Esophagus squamous epithelium (tissue), 5 donors: ENCODE measurements around the gene LIG3. TPM values are rescaled to one million over a fixed set of nuclear protein-coding genes. Genes with fewer than 3 reads are reported as not detected.
"Not testable (repeated sequence)": the region's sequence is repeated elsewhere in the genome, so short reads cannot be mapped to it uniquely, and the experiment has no call there.

Experiments used
- DNase-seq: peaks from one replicate; lab custom pipeline; 2025; lab: John Stamatoyannopoulos, UW
- H3K27ac ChIP-seq, 4 donors: fragments of 200-600 bp; sonication (generic); one replicate each; pipeline ENCODE4 v1.5.1; 2016 to 2019; ENCODE audit warnings: mild to moderate bottlenecking in 1 of 4
- H3K27me3 ChIP-seq, 4 donors: fragments of 200-600 bp; sonication (generic); 1 replicate in 3 of 4; 2 replicates in 1 of 4; pipeline versions ENCODE4 v1.5.1 to v1.6.0; 2017 to 2021; ENCODE audit warnings: antibody characterized with exemption in 1 of 4
- H3K36me3 ChIP-seq, 3 donors: fragments of 200-600 bp; sonication (generic); one replicate each; pipeline ENCODE4 v1.5.1; 2016 to 2019
- H3K4me1 ChIP-seq, 3 donors: fragments of 200-600 bp; sonication (generic); one replicate each; pipeline ENCODE4 v1.5.1; 2017 to 2019
- H3K4me3 ChIP-seq, 4 donors: fragments of 200-600 bp; sonication (generic); 1 replicate in 3 of 4; 2 replicates in 1 of 4; pipeline ENCODE4 v1.5.1; 2016 to 2019; ENCODE audit warnings: mild to moderate bottlenecking in 2 of 4, moderate library complexity in 1 of 4
- H3K9me3 ChIP-seq, 3 donors: fragments of 200-600 bp; sonication (generic); one replicate each; pipeline ENCODE4 v1.5.1; 2016 to 2019
- CTCF ChIP-seq, 6 experiments: fragments of 450-650 bp in 4 of 6; fragments of 200-600 bp in 2 of 6; sonication (generic) in 2 of 6; IDR thresholded peaks; one replicate each; pipeline ENCODE4 v1.5.1; 2016 to 2019; ENCODE audit warnings: antibody characterized with exemption in 6 of 6, mild to moderate bottlenecking in 4 of 6, moderate library complexity in 4 of 6
- POLR2A ChIP-seq, 4 donors: fragments of 450-650 bp; IDR thresholded peaks; one replicate each; pipeline ENCODE4 v1.6.1; 2017; ENCODE audit warnings: antibody characterized with exemption in 4 of 4, mild to moderate bottlenecking in 4 of 4, moderate library complexity in 3 of 4
- WGBS, 2 donors: methylation state at CpG; one replicate each; pipeline ENCODE4 v1.1.5; 2018; 5-methylcytosine and 5-hydroxymethylcytosine counted together
- intact Hi-C: fragments of 100-400 bp; cut with DNase I; formaldehyde crosslinking; loops from one replicate; pipeline ENCODE4 v1.15.0; 2022
- total RNA-seq, 4 donors: library from RNA; depleted of rRNA; stranded (reverse); fragments of >200 nt; gene quantifications; one replicate each; pipeline ENCODE4 v1.1.0, GENCODE V29; 2016
- donor health status: DM: yes; HTN: yes; CAD: no.

The LIG3 gene
- total RNA-seq, 4 donors from 2014 or later = 18.9 to 32.6 (median 26.6) TPM

- no peaks in the 10 kb centered on the region for H3K9me3 ChIP-seq
- peaks cover 0 to 86% (median 16%) of the 10 kb centered on the region in 3 donors for H3K36me3 ChIP-seq
- WGBS, 2 donors = 33% methylated on average over 3 of the region's 5 CpGs; no CpG with 5 or more reads in 1 of the 2 donors
- peak; percentile 5 for DNase-seq
- peak overlapping the region in 1 of 4 donors; percentile 5 for H3K4me3 ChIP-seq
- H3K4me1 ChIP-seq = peaks cover 6 to 58% (median 22%) of the 10 kb centered on the region in 3 donors
- no peaks in the 10 kb centered on the region for H3K27me3 ChIP-seq
- H3K27ac ChIP-seq = peak overlapping the region; percentile 47 to 74 (median 72)
- TF ChIP-seq POLR2A (IDR thresholded peaks at IDR 0.05) (no peak), CTCF (IDR thresholded peaks at IDR 0.05) (peak; percentile 55 to 91 (median 80))
- intact Hi-C loops = loop anchor here (5.0 kb wide), 1 partner anchor 119 kb away; the partner anchor contains the start of gene RAD51D
Measured at GRCh38 chr17:34998205-34998604, 17.9 kb downstream of the LIG3 start.

- peak overlapping the region in 2 of 4 donors; percentile 72 for H3K27ac ChIP-seq
- no peak overlapping the region for H3K4me3 ChIP-seq
- 100% methylated on average over 1 to 2 of the region's 2 CpGs for WGBS, 2 donors
- no peak for DNase-seq
- no peaks in the 10 kb centered on the region for H3K27me3 ChIP-seq
- H3K9me3 ChIP-seq = no peaks in the 10 kb centered on the region
- intact Hi-C loops = loop anchor here (5.0 kb wide), 1 partner anchor 118 kb away; the partner anchor contains the start of gene RAD51D
- no peak for TF ChIP-seq POLR2A (IDR thresholded peaks at IDR 0.05)
- TF ChIP-seq CTCF (IDR thresholded peaks at IDR 0.05) = no peak
- H3K4me1 ChIP-seq = peaks cover 6 to 63% (median 22%) of the 10 kb centered on the region in 3 donors
- H3K36me3 ChIP-seq = peaks cover 0 to 86% (median 11%) of the 10 kb centered on the region in 3 donors
Measured at GRCh38 chr17:34999456-34999855, 19.1 kb downstream of the LIG3 start.

GRCh38 chr17:35000965-35001364 is 20.7 kb downstream of the LIG3 start:
- H3K4me3 ChIP-seq, H3K27me3 ChIP-seq, intact Hi-C loops, H3K9me3 ChIP-seq, DNase-seq: not testable (repeated sequence)
- H3K27ac ChIP-seq = peak overlapping the region in 2 of 4 donors; percentile 54 to 55
- 87% methylated on average over 3 to 13 of the region's 14 CpGs for WGBS, 2 donors
- H3K4me1 ChIP-seq = peaks cover 6 to 63% (median 22%) of the 10 kb centered on the region in 3 donors
- peaks cover 0 to 83% (median 12%) of the 10 kb centered on the region in 3 donors for H3K36me3 ChIP-seq

GRCh38 chr17:35001549-35001948 is 21.2 kb downstream of the LIG3 start:
- Histone ChIP-seq H3K36me3 (peaks cover 0 to 82% (median 12%) of the 10 kb centered on the region in 3 donors), H3K27me3 (no peaks in the 10 kb centered on the region), H3K9me3 (no peaks in the 10 kb centered on the region), H3K4me3 (no peak overlapping the region), H3K27ac (peak overlapping the region in 2 of 4 donors; percentile 54 to 55), H3K4me1 (peaks cover 6 to 58% (median 22%) of the 10 kb centered on the region in 3 donors)
- no peak for DNase-seq
- WGBS, 2 donors = 60 to 92% methylated on average over 1 to 2 of the region's 2 CpGs
- TF ChIP-seq POLR2A (IDR thresholded peaks at IDR 0.05) = no peak
- no peak for TF ChIP-seq CTCF (IDR thresholded peaks at IDR 0.05)
- intact Hi-C loops = no loop called here

GRCh38 chr17:35002876-35003551 is 22.7 kb downstream of the LIG3 start:
- Histone ChIP-seq H3K4me1 (peaks cover 0 to 44% (median 7%) of the 10 kb centered on the region in 3 donors), H3K4me3 (no peak overlapping the region), H3K9me3 (no peaks in the 10 kb centered on the region), H3K27me3 (no peaks in the 10 kb centered on the region), H3K36me3 (peaks cover 0 to 94% (median 12%) of the 10 kb centered on the region in 3 donors), H3K27ac (peak overlapping the region in 3 of 4 donors; percentile 34 to 55 (median 54))
- no peak for TF ChIP-seq POLR2A (IDR thresholded peaks at IDR 0.05)
- no peak for TF ChIP-seq CTCF (IDR thresholded peaks at IDR 0.05)
- WGBS, 2 donors = 73 to 78% methylated on average over 10 to 15 of the region's 15 CpGs
- DNase-seq = no peak
- intact Hi-C loops = no loop called here
